Keratinocyte (primary cell): ENCODE results near the gene ASZ1.

Experiments
- CTCF ChIP-seq, 3 experiments: IDR thresholded peaks in 1 of 3; conservative IDR thresholded peaks in 1 of 3; optimal IDR thresholded peaks in 1 of 3; 2 replicates in 2 of 3; 3 replicates in 1 of 3; pipeline versions ENCODE3 to v1.5.1; 2011; ENCODE audit warnings: low read length in 3 of 3, mild to moderate bottlenecking in 3 of 3, moderate library complexity in 2 of 3, control low read depth in 1 of 3, inconsistent platforms in 1 of 3; ENCODE audit not compliant: insufficient read depth in 2 of 3; ENCODE audit errors: extremely low read depth in 1 of 3
- EZH2 ChIP-seq: IDR thresholded peaks from one replicate; pipeline ENCODE4 v1.6.1; 2012; ENCODE audit warnings: inconsistent platforms, mild to moderate bottlenecking, low read length, moderate library complexity

DNA sequence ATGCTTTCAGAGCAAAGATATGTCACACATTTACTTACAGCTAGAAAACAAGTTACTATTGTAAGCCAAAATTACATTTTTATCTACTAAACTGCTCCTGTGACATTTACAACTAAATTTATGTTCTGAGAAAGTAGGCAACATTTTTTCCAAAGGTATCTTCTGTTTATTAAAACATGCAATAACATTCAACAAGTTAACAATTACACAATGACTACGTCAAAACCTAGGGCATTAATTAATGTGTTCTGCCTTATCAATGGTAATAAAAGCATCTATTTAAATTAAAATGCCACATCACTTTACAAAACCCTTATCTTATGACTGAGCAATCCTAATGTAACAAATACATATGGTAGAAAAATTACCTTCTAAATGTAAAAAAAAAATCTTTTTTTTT lies 14.9 kb downstream of the ASZ1 start:
- TF ChIP-seq CTCF (optimal IDR thresholded peaks at IDR 0.05 in 1 of 3, IDR thresholded peaks at IDR 0.05 in 1 of 3, conservative IDR thresholded peaks at IDR 0.05 in 1 of 3; ENCODE audit: extremely low read depth in 1 of 3, insufficient read depth in 2 of 3, low read length in 3 of 3) (no peak), EZH2 (no peak)
